GM18520 (cell line): ENCODE results near the gene LEF1.

Experiments
- ATAC-seq: cut with Tn5 transposase; IDR thresholded peaks from one replicate; pipeline ENCODE4 v1.9.1; 2021; ENCODE audit not compliant: unreplicated experiment

LEF1 gene

DNA sequence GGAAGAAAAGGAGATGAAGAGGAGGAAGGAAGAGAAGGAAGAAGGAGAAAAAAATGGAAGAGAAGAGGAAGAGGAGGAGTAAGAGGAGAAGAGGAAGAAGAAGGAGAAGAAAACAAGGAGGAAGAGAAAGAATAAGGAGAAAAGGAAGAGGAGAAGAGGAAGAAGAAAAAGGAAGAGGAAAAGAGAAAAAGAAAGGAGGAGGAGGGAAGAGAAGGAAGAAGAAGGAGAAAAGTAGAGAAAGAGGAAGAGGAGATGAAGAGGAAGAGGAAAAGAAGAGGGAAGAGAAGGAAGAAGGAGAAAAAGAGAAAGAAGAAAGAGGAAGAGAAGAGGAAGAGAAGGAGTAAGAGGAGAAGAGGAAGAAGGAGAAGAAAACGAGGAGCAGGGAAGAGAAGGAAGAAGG, 11.8 kb upstream of the LEF1 start:
- ATAC-seq: no peak

DNA sequence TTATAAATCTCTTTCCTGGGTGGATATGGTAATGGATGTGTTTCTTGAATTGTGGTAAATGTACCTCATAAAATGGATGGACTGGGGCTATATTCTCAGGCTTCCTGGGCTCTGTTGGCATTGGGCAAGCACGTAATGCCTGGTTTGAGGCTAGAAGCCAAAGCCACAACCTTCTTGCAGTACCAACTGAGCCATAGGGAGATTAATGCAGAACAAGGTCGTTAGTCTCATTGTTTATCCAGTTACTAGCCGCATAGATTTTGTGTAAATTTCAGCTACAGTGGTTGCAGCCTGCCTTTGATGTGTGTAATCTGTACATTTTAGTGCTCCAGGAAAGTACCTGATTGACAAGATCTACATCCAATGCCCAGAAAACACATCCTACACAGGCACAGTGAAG, 7.2 kb upstream of the LEF1 start:
- no peak for ATAC-seq

DNA sequence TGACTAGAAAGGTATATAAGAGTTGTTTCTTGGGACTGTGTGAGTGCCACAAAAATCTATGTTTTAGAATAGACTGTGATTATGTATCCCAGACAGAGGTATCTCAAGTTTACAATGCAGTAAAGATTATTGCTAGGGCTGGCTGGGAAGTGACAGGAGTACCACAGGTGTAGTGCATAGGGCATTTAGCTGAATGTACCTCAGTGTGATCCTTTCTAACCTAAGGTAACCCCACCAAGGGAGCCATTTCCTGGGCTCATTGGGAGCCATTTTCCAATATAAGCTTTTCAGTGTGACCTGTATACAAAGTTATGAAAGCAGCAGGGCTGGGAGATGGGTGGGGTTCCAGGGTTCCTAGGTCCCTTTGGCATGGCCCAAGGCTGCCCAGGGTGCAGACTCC, 6.1 kb upstream of the LEF1 start:
- ATAC-seq: no peak

DNA sequence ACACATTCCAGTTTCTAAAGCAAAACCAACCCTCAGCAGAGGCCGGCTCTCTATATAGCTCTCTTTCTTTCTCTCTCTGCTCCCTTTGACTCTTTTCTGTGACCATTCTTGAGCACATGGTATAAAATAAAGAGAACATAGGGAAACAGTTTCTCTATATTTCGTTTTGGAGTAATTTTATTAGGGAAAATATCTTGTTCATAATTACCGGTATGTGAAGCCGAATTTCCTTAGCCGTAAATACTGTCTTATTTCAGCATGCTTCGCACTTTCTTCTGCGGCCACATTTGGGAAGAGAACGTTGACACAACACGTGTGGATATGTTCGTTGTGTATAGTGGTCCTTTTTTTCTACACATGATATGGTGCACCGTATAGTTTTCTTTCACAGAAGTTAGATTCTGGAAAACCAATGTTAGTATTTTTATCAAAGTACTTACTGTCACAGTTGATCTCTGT, 4.9 kb upstream of the LEF1 start:
- no peak for ATAC-seq

DNA sequence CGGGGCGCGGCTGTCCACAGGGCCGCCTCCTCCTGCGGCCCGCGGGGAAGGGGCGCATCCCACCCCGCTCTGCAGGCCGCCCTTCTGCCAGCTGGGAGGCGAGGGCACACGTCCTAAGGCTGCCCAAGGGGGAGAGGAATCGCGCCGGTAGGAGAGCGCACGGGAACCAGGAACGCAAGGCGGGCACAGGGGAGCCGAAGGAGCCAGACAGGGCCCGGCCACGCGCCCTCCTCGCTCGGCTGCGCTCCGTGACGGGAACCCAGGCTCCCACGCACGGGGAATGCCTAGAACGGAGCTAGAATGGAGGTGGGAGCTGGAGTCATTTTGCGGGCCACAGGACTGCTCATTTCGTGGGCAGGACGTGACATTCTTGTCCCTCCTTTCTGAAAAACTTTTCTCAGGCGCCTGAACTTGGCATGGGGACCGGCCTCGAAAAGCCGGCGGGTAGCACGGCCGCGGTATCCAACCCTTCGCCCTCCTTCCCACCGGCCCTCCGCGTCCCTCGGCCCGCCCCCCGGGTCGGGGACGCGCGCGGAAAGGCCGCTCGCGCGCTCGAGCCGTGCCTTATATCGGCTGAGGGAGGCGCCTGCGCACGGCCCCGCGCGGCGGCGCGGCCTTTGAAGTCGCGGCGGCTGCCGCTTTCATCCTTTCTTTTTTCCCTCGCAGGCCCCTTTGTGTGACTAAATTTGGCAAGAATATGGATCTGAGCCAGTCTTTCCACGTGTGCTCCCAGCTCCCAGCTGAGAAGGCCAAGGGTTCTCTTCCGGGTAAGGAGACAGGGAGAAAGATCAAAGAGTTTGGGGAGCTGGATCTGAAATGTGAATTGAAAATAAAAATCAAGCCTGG, 4.2 kb upstream of the LEF1 start:
- ATAC-seq: peak; percentile 33

DNA sequence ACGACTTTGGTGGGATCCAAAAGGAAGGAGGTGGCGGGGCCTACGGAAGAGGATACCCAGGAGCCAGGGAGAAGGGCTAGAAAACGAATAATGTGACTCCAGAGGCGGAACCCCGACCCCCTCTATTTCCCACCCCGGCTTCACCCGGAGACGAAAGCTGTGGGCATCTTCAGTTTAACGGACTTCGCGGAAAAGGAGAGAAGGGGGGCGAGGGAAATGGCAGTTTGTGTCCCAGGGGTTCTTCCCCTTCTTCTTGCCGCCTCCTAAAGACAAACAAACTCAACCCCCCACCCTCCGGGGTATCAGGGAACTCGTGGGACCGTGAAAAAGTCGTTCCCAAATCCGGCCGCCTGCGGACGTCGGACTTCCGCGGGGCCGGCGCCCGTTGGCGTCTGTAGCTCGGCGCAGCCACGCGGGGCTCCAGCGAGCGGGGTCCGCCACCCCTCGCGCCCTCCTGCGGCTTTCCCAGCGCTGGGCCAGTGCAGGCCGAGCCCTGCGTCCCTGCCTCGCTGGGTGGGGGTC, 3.6 kb upstream of the LEF1 start:
- peak; percentile 12 for ATAC-seq

DNA sequence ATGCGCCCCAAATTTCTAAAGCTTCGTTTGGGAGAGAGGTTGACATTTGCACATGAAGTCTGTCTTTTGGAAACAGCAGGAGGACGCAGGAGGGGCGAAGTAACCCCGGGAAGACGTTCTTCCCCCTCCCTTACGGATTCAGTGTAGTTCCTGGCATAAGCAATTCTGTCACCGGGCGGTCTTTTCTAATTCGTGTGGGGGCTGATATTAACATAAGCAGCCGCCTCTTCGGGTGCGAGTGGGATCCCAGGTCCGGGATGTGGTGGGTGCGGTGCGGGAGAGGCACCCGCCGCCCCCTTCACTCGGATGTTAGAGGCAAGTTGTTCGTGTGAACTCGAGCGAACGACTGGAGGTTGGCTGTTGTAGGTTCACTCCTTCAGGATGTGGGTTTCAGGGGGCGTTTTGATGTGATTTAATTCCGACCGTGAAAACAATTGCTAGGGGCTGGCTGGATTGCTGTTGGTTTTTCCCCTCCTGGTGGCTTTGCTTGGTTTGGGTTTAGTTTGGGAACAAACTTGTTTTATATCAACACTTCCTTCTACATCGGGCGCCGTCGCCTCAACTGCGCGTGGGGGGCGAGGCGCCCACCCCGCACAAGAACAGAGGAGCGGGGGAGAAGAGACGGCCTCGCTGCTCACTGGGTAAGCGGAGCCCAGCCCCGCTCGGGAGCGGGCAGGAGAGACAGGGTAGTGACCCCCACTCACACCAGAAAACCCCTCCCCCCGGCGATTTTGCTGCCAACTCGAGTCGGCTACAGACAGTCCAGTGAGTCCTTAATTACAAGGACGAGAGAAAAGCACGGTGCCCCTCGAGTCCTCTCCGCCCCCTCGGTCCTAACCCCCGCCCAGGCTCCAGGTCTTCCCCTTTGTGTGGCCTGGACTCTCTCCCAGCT, 2.9 kb upstream of the LEF1 start:
- ATAC-seq: no peak

DNA sequence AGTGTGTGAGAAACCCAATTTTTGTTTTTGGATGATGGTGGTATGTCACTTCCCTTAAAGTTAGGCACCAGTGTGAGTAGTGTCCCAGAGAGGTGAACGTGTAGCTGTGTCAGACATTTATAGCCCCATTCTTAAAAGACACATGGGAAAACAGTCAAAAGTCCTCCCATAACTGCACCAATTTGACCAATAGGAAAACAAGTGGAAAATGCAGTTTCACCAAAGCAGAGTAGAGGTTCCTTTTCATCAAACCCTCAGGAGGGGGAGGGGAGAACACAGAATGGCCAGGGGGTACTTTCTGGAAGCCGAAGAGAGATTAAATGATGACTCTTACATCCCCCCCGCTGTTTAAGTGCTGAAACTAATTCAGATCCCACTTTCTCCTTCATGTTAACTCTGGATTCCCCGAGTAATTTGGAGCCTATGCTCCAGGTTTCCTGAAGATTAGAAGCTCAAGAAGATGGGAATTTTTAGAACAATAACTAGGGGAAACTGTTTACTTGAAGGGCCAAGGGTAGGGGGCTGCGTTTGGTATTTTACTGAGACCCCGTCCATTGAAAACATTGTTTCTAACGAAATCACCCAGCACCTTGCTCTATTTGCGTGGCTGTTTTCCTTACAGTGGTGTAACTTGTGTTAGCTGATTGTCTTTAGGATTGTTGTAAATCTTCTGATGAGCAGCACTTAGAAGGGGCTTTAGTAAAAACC, 2.1 kb upstream of the LEF1 start:
- ATAC-seq: no peak

DNA sequence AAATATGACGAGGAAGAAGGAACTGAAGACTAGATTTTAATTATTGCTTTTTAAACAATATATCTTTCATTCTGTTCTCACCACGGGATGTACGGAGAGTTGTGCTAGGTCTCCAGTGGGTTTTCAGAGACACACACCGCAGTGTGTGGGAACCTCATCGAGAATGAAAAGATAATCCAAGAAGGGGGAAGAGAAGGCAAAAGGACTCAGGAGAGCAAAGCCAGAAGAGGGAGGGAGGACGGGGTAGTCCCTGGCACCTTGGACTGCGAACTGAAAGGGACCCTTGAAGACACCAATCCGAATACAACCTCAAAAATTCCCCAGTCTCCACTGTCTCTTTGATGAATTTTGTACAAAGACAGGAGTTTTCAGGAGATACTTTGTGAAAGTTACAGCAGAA, 932 bp upstream of the LEF1 start:
- ATAC-seq: no peak

DNA sequence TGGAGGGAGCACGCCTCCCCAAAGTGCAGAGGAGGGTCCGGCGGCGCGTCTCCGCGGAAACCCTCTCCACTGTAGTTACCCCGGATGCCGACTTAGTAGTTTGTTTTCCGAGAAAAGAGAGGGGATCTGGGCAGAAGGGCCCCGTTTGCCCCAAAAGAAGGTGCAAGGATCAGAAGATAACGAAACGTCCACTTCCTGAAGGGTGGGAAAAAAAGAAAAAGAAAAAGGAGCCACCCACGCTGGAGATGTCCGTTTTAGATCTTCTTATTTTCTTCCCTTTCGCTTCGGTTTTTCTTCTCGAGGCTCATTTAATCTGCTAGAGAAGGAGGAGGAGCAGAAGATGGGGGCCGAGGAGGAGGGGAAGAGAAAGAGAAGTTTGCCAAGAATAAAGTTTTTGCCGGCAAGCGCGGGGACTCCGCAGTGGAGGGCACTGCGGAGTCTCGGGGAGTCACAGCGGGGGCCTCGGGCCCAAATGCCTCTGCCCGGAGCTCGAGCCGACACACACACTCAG, 517 bp downstream of the LEF1 start:
- ATAC-seq: no peak

DNA sequence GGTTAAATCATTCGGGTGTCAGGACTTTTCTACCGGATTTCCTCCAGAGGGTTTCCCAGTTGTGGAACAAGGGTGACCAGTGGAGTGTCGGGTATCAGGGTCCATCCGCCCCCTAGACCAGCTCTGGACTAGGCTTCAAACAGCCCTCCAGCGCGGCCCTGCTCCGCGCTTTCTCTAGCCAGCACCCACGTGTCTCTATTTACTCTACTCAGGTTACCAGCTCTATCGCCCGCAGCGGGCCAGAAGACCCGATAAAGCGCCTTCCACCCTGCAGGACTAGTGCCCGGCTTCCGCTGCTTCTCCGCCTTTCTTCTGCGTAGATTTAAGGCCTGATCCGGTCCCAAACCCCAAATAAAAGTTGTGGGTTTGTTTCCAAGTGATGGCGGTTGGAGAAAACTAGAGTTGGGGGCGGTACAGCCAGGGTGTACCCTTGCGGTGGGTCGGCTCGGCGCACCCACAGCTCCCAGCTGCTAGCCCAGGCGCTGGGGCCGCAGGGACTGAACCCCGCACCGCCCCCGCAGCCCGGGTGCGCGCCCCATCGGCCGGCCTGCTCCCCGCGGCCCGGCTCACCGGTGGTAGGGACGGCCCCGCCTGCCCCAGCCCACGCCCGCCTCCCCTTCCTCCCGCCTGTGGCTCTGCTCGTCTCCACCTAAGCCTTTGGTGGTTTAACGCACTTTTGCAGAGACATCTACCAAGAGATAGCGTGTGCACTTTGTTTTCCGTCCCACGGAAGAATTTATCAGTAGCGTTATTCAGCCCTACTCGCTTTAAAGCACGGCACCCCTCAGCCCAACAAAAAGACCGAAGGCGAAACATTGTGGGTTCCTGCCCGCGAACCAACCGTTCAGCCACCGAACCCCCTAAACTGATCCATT, 2.1 kb downstream of the LEF1 start:
- no peak for ATAC-seq

DNA sequence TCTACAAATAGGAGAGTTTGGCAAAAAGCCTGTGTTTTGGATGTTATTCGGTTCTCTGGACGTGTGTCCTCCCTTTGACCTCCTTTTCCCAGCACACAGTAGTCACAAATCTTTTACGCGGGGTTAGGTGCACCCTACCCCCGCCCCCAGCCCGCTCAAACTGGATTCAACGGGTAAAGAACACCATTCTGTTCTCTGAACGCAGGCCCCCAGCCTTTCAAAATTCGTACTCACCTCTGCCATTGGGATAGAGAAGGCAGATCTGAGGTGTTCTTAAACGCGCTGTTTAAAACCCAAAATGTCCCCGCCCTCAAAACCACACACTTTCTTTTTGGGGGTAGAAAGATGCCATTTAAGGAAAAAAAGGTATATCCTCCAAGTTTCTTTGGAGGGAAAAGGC, 2.7 kb downstream of the LEF1 start:
- no peak for ATAC-seq

DNA sequence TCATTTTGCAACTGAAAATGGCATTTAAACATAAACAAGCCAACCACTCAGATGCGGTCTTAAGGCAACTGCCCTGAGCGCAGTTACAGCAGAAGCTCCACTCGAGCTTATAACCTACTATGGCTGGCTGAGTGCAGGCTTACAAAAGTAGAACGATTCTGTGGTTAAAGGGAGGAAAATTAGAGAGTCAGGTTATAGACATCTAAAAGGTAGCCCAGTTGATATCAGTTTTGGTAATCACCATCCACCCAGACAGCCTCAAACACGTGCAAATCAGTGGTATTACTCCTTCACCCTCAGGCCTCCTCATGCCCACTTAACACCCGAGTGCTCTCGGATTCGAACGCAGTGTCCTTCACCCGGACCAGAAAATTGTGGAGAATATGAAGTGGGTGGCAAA, 3.1 kb downstream of the LEF1 start:
- no peak for ATAC-seq

DNA sequence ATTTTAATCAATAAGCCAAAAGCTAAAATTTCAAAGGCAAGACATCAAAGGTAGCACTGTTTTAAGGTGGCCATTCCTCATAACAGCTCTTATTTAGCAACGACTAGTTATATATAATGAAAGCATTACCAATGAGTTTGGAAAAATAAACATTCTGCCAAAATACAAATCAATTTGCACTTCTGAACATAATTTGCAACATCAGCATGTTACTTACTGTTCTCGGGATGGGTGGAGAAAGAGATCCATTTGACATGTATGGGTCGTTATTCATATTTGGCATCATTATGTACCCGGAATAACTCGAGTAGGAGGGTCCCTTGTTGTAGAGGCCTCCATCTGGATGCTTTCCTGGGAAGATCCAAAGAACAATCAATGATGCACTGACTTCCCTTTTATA, 5.4 kb downstream of the LEF1 start:
- no peak for ATAC-seq

DNA sequence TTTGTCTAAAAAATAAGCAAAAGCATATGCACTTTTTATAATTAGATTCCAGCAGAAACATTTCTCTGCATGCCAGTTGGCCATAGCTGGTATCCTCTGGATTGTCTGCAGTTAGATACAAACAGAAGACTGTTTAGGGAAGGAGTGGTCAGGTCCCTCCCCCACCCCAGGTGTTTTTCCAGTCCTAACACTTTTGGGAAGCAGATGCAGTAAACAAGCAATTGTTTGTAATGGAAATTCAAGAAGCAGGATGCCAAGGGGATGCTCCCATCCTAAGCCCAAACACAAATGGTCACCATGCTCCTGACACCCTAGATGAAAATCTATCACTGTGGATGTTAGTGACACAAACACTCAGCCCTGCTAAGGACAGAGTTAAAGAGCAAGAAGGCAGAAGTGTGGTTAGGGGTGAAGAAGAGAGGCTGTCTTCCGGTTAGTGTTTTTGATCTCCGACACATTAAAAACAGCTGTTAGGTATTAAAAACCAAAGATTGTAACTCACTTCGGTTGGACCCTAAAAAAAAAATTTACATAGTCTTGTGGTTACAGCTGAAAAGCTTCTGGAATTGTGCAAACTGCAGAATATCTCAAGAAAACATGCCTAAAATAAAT, 7.9 kb downstream of the LEF1 start:
- no peak for ATAC-seq

DNA sequence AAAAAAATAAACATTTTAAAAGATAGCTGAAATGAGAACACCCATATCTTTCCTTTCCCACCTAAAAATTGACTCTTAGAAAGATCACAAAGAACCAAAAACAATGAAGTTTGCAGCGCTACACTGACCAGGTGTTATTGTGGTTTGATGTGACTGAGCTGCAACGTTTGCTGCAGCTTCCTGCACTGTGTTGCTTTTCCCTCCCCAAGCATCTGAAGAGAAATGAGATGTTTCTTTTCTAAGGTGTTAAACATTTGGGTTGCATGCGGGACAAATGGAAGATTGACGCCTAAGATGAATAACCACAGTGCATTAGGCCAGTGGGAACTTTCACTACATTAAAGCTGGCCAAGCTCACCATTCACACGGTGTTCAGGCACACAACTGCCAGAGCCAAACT, 8.9 kb downstream of the LEF1 start:
- no peak for ATAC-seq

DNA sequence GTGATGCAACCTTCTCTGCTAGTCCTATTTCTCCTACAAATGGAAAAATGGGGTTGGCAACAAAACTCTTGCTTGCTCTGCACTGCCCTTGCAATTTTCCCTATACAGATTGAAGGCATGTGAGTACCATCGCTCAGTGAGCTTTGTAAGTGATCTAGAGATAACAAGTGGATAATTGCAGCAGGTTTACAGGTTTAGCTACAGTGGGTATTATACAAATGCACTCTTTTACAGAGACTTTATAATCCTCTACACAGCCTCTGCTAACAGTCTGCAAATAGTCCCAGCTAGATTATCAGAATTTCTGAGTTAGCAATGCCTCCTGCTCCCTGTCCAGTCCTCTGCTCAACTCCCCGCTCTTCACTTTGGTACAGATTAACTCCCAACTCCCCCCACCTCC, 11.1 kb downstream of the LEF1 start:
- no peak for ATAC-seq

DNA sequence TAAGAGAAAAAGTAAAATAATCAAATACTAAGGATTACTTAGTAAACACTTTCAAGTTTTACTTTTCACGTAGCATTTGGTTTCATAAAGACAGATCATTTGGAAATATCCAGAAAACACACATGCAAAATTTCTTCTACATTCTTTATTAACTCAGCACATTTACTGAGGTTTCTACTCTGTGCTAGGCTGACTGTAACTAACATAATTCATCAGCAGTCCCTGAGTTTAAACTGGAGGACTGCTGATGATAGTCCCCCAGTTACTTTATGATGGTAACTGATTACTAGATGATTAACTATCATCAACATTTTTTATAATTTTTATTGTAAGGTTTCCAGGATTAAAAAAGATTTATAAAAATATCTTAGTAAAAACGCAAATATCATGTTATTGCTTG, 12.3 kb downstream of the LEF1 start:
- no peak for ATAC-seq

DNA sequence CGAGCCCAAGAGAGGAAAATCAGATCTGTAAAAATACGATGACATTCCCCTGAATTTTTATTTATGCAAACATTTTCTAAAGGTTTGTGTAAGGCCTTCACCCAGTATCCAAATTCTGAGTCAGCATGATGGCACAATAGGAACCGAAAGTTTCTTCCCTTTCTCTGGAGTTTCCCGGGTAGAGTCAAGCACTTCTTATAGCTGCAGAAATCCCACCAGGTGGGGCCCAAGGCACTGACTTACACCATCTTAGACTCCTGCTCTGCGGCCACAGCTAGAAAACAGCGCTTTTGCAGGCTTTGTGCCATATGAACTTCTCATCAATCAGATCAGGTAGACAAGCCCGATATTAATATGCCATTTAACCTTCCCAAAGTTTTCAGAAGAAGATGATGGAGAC, 13.4 kb downstream of the LEF1 start:
- ATAC-seq: no peak

DNA sequence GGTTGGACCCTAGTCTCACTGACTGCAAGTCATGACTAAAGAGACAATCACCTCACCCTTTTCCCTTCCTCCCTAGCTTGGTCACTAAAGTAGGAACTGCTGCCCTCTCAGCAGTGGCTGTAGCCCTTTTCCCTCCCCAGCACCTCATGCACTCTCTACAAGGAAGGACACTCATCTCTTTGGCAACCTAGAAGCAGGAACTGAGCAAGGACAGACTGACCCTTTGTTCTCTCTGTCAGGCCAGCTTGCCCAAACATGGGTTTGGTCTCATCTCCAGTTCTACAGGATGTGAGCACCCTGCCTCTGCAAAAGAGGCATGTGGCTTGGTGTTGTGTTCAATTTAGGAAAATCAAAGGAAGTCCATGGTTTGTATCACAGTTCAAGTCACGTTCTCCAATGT, 15.8 kb downstream of the LEF1 start:
- ATAC-seq: no peak
